ENCODE data around the gene PTPRF. TPM values are rescaled to one million over a fixed set of nuclear protein-coding genes. Genes with fewer than 3 reads are reported as not detected.

Gene PTPRF
- total and polyA plus RNA-seq, 12 donors = 1.7 to 10.3 (median 4.5) TPM

DNA sequence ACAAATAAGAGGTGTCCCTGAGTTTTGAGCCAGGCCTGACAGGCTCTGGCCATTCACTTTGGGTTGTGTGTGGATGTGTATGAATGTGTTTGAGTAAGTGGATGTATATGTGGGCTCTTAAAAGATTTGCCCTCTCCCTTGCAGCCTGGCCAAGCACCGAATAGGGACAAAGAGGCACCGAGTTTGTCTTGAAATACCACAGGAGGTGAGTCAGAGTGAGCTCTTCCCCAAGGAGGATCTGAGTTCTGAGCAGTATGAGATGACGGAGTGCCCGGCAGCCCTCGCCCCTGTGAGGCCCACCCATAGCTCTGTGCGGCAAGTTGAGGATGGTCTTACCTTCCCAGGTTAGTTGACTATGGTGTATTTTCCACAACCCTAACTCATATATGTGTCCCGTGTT lies 138.3 kb downstream of the PTPRF start:
- Histone ChIP-seq H3K36me3 (peaks cover 0 to 100% (median 86%) of the 10 kb centered on the region in 9 donors), H3K27me3 (no peaks in the 10 kb centered on the region), H3K4me1 (peaks cover 0 to 15% (median 7%) of the 10 kb centered on the region in 9 donors), H3K9me3 (no peaks in the 10 kb centered on the region), H3K27ac (no peak overlapping the region), H3K4me3 (no peak overlapping the region)
- 93 to 94% methylated on average over 7 of the region's 7 CpGs for WGBS, 2 donors
- TF ChIP-seq CTCF (IDR thresholded peaks at IDR 0.05) = no peak
- intact Hi-C loops (cut with DNase I) = loop anchor here in 1 of 10 donors (10.0 kb wide), 1 partner anchor 444 kb away; no protein-coding TSS in a partner anchor
- DNase-seq (no peak), ATAC-seq (no peak)

GRCh38 chr1:43669878-43670277 lies 139.2 kb downstream of the PTPRF start:
- WGBS, 2 donors = 95% methylated on average over 5 of the region's 5 CpGs
- ATAC-seq (no peak), DNase-seq (no peak)
- no peaks in the 10 kb centered on the region for H3K9me3 ChIP-seq
- H3K27ac ChIP-seq = no peak overlapping the region
- H3K4me1 ChIP-seq = peaks cover 0 to 15% (median 7%) of the 10 kb centered on the region in 9 donors
- H3K36me3 ChIP-seq = peaks cover 0 to 100% (median 88%) of the 10 kb centered on the region in 9 donors
- intact Hi-C loops (cut with DNase I) = loop anchor here in 1 of 10 donors (10.0 kb wide), 1 partner anchor 445 kb away; no protein-coding TSS in a partner anchor
- H3K4me3 ChIP-seq = no peak overlapping the region
- H3K27me3 ChIP-seq = no peaks in the 10 kb centered on the region
- TF ChIP-seq CTCF (IDR thresholded peaks at IDR 0.05) = no peak

GRCh38 chr1:43671193-43671592 lies 140.5 kb downstream of the PTPRF start:
- peaks cover 0 to 15% (median 7%) of the 10 kb centered on the region in 9 donors for H3K4me1 ChIP-seq
- intact Hi-C loops (cut with DNase I) = no loop called here
- TF ChIP-seq CTCF (IDR thresholded peaks at IDR 0.05) = peak in 2 of 9 donors; percentile 7 to 16
- no peaks in the 10 kb centered on the region for H3K27me3 ChIP-seq
- H3K27ac ChIP-seq = peak overlapping the region in 4 of 10 donors; percentile 17 to 48 (median 27)
- 88 to 95% methylated on average over 2 of the region's 2 CpGs for WGBS, 2 donors
- no peak overlapping the region for H3K4me3 ChIP-seq
- ATAC-seq = peak; percentile 58 to 87 (median 77)
- H3K9me3 ChIP-seq = no peaks in the 10 kb centered on the region
- peak; percentile 14 to 15 for DNase-seq
- H3K36me3 ChIP-seq = peaks cover 0 to 100% (median 84%) of the 10 kb centered on the region in 9 donors

- intact Hi-C loops (cut with DNase I) = no loop called here
- DNase-seq (no peak), ATAC-seq (peak; percentile 45 to 74 (median 49))
- Histone ChIP-seq H3K27me3 (no peaks in the 10 kb centered on the region), H3K36me3 (peaks cover 0 to 100% (median 78%) of the 10 kb centered on the region in 9 donors), H3K27ac (peak overlapping the region in 4 of 10 donors; percentile 17 to 48 (median 27)), H3K9me3 (no peaks in the 10 kb centered on the region), H3K4me3 (no peak overlapping the region), H3K4me1 (peaks cover 0 to 15% (median 7%) of the 10 kb centered on the region in 9 donors)
- no peak for TF ChIP-seq CTCF (IDR thresholded peaks at IDR 0.05)
- WGBS, 2 donors = 77 to 86% methylated on average over 10 of the region's 10 CpGs
Measured at GRCh38 chr1:43671626-43672330, 141.1 kb downstream of the PTPRF start.
